ENCODE data around the gene TMEM51. TPM values are rescaled to one million over a fixed set of nuclear protein-coding genes. Genes with fewer than 3 reads are reported as not detected.
A peak's percentile ranks its signal among the peaks of the same experiment; 100 is the strongest.

TMEM51 gene
- polyA plus RNA-seq, 4 donors = 20.0 to 23.2 (median 20.9) TPM

GRCh38 chr1:15212954-15213291 is 59.4 kb downstream of the TMEM51 start:
- DNase-seq (ENCODE audit: low read depth in 4 of 4, low spot score in 3 of 4) = no peak

GRCh38 chr1:15213341-15213821 is 59.8 kb downstream of the TMEM51 start:
- no peak for DNase-seq (ENCODE audit: low read depth in 4 of 4, low spot score in 3 of 4)

- DNase-seq (ENCODE audit: low read depth in 4 of 4, low spot score in 3 of 4) = peak in 1 of 4 donors; percentile 77
Measured at GRCh38 chr1:15214527-15214926, 61.0 kb downstream of the TMEM51 start.

GRCh38 chr1:15215116-15215515 is 61.6 kb downstream of the TMEM51 start:
- DNase-seq (ENCODE audit: low read depth in 4 of 4, low spot score in 3 of 4) = no peak

GRCh38 chr1:15217654-15218053 is 64.1 kb downstream of the TMEM51 start:
- no peak for DNase-seq (ENCODE audit: low read depth in 4 of 4, low spot score in 3 of 4)

- DNase-seq (ENCODE audit: low read depth in 4 of 4, low spot score in 3 of 4) = no peak
Measured at GRCh38 chr1:15218287-15219279, 65.0 kb downstream of the TMEM51 start.

- no peak for DNase-seq (ENCODE audit: low read depth in 4 of 4, low spot score in 3 of 4)
Measured at GRCh38 chr1:15219280-15220023, 65.9 kb downstream of the TMEM51 start.

GRCh38 chr1:15220024-15220392 is 66.5 kb downstream of the TMEM51 start:
- no peak for DNase-seq (ENCODE audit: low read depth in 4 of 4, low spot score in 3 of 4)

- no peak for DNase-seq (ENCODE audit: low read depth in 4 of 4, low spot score in 3 of 4)
Measured at GRCh38 chr1:15220825-15221431, 67.4 kb downstream of the TMEM51 start.

- no peak for DNase-seq (ENCODE audit: low read depth in 4 of 4, low spot score in 3 of 4)
Measured at GRCh38 chr1:15222653-15223303, 69.2 kb downstream of the TMEM51 start.

- DNase-seq (ENCODE audit: low read depth in 4 of 4, low spot score in 3 of 4) = no peak
Measured at GRCh38 chr1:15224259-15224869, 70.8 kb downstream of the TMEM51 start.

GRCh38 chr1:15224974-15225373 is 71.4 kb downstream of the TMEM51 start:
- DNase-seq (ENCODE audit: low read depth in 4 of 4, low spot score in 3 of 4) = no peak

GRCh38 chr1:15225461-15225860 is 71.9 kb downstream of the TMEM51 start:
- DNase-seq (ENCODE audit: low read depth in 4 of 4, low spot score in 3 of 4) = no peak

GRCh38 chr1:15226388-15227255 is 73.1 kb downstream of the TMEM51 start:
- no peak for DNase-seq (ENCODE audit: low read depth in 4 of 4, low spot score in 3 of 4)

- no peak for DNase-seq (ENCODE audit: low read depth in 4 of 4, low spot score in 3 of 4)
Measured at GRCh38 chr1:15229707-15230131, 76.2 kb downstream of the TMEM51 start.

- DNase-seq (ENCODE audit: low read depth in 4 of 4, low spot score in 3 of 4) = no peak
Measured at GRCh38 chr1:15231714-15232201, 78.2 kb downstream of the TMEM51 start.

GRCh38 chr1:15233689-15234088 is 80.1 kb downstream of the TMEM51 start:
- DNase-seq (ENCODE audit: low read depth in 4 of 4, low spot score in 3 of 4) = no peak

- no peak for DNase-seq (ENCODE audit: low read depth in 4 of 4, low spot score in 3 of 4)
Measured at GRCh38 chr1:15236321-15236721, 82.8 kb downstream of the TMEM51 start.

GRCh38 chr1:15236746-15237145 is 83.2 kb downstream of the TMEM51 start:
- DNase-seq (ENCODE audit: low read depth in 4 of 4, low spot score in 3 of 4) = no peak
